Vagina (tissue), 2 donors: Measurements from ENCODE around the gene HES4.

Experiments
- POLR2A ChIP-seq, 2 donors: fragments of 450-650 bp; IDR thresholded peaks; one replicate each; pipeline ENCODE4 v1.6.1; 2017; ENCODE audit warnings: antibody characterized with exemption in 2 of 2, mild to moderate bottlenecking in 2 of 2, moderate library complexity in 2 of 2
- POLR2AphosphoS5 ChIP-seq, 2 donors: sonication (generic); formaldehyde crosslinking; IDR thresholded peaks; one replicate each; pipeline ENCODE4 v1.9.0; 2017; ENCODE audit warnings: antibody characterized with exemption in 2 of 2, mild to moderate bottlenecking in 2 of 2, low read depth in 1 of 2; ENCODE audit not compliant: insufficient read depth in 1 of 2
- TF ChIP-seq, protein P1 (sequence below), 3 experiments: fragments of 450-650 bp in 2 of 3; fragments of 200-600 bp in 1 of 3; sonication (generic) in 1 of 3; IDR thresholded peaks; one replicate each; pipeline ENCODE4 v1.5.1; 2017 to 2019; ENCODE audit warnings: antibody characterized with exemption in 3 of 3, mild to moderate bottlenecking in 2 of 3, moderate library complexity in 2 of 3

DNA sequence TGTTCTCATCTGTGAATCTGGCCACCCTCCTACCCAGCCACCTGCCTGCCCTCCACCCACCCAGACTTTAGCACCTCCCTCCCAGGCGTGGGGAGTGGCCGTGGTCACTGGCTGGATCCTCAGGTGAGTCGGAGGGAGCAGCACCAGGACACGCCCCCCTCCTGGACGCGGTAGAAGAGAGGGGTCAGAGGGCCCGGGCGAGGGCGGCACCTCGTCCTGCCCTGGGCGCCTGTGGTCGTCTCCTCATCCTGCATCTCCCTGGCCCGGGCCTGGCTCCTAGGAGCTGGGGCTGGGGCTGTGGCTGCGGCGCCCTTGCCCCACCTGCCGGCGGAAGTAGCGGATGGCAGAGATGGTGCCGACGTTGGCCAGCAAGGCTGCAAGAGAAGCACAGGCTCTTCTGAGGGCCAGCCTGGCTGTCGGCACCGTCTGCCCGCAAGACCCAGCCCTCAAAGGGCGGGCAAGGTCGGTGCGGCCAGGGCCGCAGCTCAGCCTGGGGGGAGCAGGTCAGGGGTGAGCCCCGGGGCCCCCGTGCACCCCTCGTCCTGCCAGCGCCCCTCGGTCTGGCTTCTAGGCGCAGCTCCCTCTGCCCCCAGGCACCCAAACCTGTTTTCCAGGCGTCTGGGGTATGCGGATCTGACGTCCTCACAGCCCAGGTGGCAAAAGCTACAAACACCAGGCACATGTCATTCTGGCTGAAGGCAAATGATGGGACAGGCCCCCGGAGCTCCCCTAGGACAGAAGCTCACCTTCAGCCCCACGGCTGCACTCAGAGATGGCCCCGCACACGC, 23.8 kb downstream of the HES4 start:
- TF ChIP-seq, protein P1, sequence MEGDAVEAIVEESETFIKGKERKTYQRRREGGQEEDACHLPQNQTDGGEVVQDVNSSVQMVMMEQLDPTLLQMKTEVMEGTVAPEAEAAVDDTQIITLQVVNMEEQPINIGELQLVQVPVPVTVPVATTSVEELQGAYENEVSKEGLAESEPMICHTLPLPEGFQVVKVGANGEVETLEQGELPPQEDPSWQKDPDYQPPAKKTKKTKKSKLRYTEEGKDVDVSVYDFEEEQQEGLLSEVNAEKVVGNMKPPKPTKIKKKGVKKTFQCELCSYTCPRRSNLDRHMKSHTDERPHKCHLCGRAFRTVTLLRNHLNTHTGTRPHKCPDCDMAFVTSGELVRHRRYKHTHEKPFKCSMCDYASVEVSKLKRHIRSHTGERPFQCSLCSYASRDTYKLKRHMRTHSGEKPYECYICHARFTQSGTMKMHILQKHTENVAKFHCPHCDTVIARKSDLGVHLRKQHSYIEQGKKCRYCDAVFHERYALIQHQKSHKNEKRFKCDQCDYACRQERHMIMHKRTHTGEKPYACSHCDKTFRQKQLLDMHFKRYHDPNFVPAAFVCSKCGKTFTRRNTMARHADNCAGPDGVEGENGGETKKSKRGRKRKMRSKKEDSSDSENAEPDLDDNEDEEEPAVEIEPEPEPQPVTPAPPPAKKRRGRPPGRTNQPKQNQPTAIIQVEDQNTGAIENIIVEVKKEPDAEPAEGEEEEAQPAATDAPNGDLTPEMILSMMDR (IDR thresholded peaks at IDR 0.05) = peak in 2 of 3 experiments; percentile 24 to 59
- TF ChIP-seq POLR2AphosphoS5 (IDR thresholded peaks at IDR 0.05; ENCODE audit: insufficient read depth in 1 of 2, low read depth in 1 of 2) = no peak
- TF ChIP-seq POLR2A (IDR thresholded peaks at IDR 0.05) = no peak
